GM12878 (cell line): ENCODE results near the gene UNC13B. TPM values are rescaled to one million over a fixed set of nuclear protein-coding genes. Genes with fewer than 3 reads are reported as not detected.

Source experiments
- ATAC-seq: fragments of 200-7000 bp; cut with Tn5 transposase; 3 replicates; pipeline ENCODE4 v1.9.1; 2020; ENCODE audit warnings: mild to moderate bottlenecking, moderate library complexity
- BruUV-seq: library from RNA; stranded (reverse); fragments of 400-500 nt; replicated peaks from 2 replicates; lab custom pipeline; 2021; lab: Mats Ljungman, UMichigan
- CTCF ChIA-PET: fragments of 300-600 bp; sonication (Branson Sonifier 250); formaldehyde crosslinking; extraction: SDS; loops from one replicate; lab custom pipeline; 2021; ENCODE audit warnings: inconsistent platforms; lab: Yijun Ruan, JAX
- POLR2A ChIA-PET: fragments of 350-600 bp; formaldehyde crosslinking; extraction: SDS; loops from one replicate; lab custom pipeline; 2021; ENCODE audit warnings: inconsistent platforms; lab: Charles Lee
- RAD21 ChIA-PET: fragments of 300-600 bp; sonication (Branson Sonifier 250); formaldehyde crosslinking; loops from one replicate; lab custom pipeline; 2023; ENCODE audit warnings: antibody characterized with exemption; ENCODE audit not compliant: unreplicated experiment; lab: Charles Lee
- SMC1A ChIA-PET: fragments of 300-600 bp; sonication (Branson Sonifier 250); formaldehyde crosslinking; loops from one replicate; lab custom pipeline; 2023; ENCODE audit not compliant: unreplicated experiment, uncharacterized antibody; lab: Charles Lee
- DNase-seq: peaks from one replicate; pipeline ENCODE4 v3.0.0-alpha.2; 2011; ENCODE audit warnings: low read depth, low spot score
- FAIRE-seq: peaks from 3 replicates; lab custom pipeline; 2011; peaks lifted over from hg19 to GRCh38; lab: Jason Lieb, UNC
- H2AFZ ChIP-seq: 2 replicates; pipeline ENCODE4 v1.6.0; 2011; ENCODE audit warnings: low read depth, low read length, control low read depth; ENCODE audit not compliant: control insufficient read depth
- H3K27ac ChIP-seq: 2 replicates; pipeline ENCODE4 v1.5.1; 2011; ENCODE audit warnings: control low read depth; ENCODE audit not compliant: control insufficient read depth, insufficient read depth
- H3K27me3 ChIP-seq, 2 experiments: replicated peaks in 1 of 2; 2 replicates each; pipeline versions ENCODE4 v1.6.0 to v1.6.1; 2011; ENCODE audit warnings: low read length in 1 of 2; ENCODE audit not compliant: control insufficient read depth in 2 of 2, insufficient read depth in 2 of 2
- H3K36me3 ChIP-seq, 2 experiments: 2 replicates each; pipeline ENCODE4 v1.5.1; 2011; ENCODE audit warnings: low read length in 1 of 2; ENCODE audit not compliant: control insufficient read depth in 2 of 2, insufficient read depth in 2 of 2
- H3K4me1 ChIP-seq: 2 replicates; pipeline ENCODE4 v1.6.1; 2011; ENCODE audit warnings: mild to moderate bottlenecking, low read length, moderate library complexity, mixed read lengths; ENCODE audit not compliant: control insufficient read depth, insufficient read depth
- H3K4me2 ChIP-seq: 2 replicates; pipeline ENCODE4 v1.6.0; 2011; ENCODE audit warnings: control low read depth; ENCODE audit not compliant: control insufficient read depth, insufficient read depth
- H3K4me3 ChIP-seq: fragments of 200-600 bp; sonication (generic); 2 replicates; pipeline ENCODE4 v1.5.1; 2016
- H3K79me2 ChIP-seq: 2 replicates; pipeline ENCODE4 v1.6.0; 2011; ENCODE audit warnings: low read length; ENCODE audit not compliant: control insufficient read depth, insufficient read depth
- H3K9ac ChIP-seq: 2 replicates; pipeline ENCODE4 v1.8.0; 2011; ENCODE audit warnings: low read length, control low read depth, mixed read lengths; ENCODE audit not compliant: control insufficient read depth, insufficient read depth
- H3K9me3 ChIP-seq: replicated peaks from 3 replicates; pipeline ENCODE4 v1.5.1; 2011; ENCODE audit warnings: mild to moderate bottlenecking, low read length; ENCODE audit not compliant: control insufficient read depth, insufficient read depth
- H4K20me1 ChIP-seq: 2 replicates; pipeline ENCODE4 v1.6.0; 2011; ENCODE audit not compliant: control insufficient read depth, insufficient read depth
- CBX3 ChIP-seq: fragments of 200-600 bp; sonication (generic); IDR thresholded peaks from 2 replicates; pipeline ENCODE4 v1.6.1; 2016; ENCODE audit warnings: low read depth, borderline replicate concordance
- IKZF2 ChIP-seq, 2 experiments: fragments of 450-650 bp; IDR thresholded peaks; 2 replicates each; pipeline ENCODE4 v1.6.1; 2017; ENCODE audit warnings: mild to moderate bottlenecking in 2 of 2, moderate library complexity in 2 of 2
- SMAD5 ChIP-seq: IDR thresholded peaks from 2 replicates; pipeline ENCODE4 v1.6.1; 2016; ENCODE audit warnings: antibody characterized with exemption, low read depth
- STAT3 ChIP-seq: IDR thresholded peaks from 2 replicates; pipeline ENCODE4 v1.6.1; 2011; ENCODE audit warnings: low read depth, low read length, improper control_type of control experiment
- ZNF274 ChIP-seq: IDR thresholded peaks from one replicate; pipeline ENCODE4 v1.8.0; 2011; ENCODE audit not compliant: insufficient read length, insufficient read depth
- in situ Hi-C: fragments of 300-500 bp; cut with MboI; formaldehyde crosslinking; loops from 9 replicates; pipeline ENCODE4 v1.14.3; 2018; ENCODE audit warnings: mixed read lengths
- intact Hi-C: fragments of 100-400 bp; cut with micrococcal nuclease; formaldehyde crosslinking; loops from one replicate; pipeline ENCODE4 v1.14.2; 2022; ENCODE audit not compliant: unreplicated experiment
- polyA plus RNA-seq, 11 experiments: library from polyadenylated mRNA; depleted of rRNA in 4 of 11; unstranded in 6 of 11; stranded (reverse) in 5 of 11; fragments of >200 nt; fragmentation: Nextera tagmentation in 4 of 11; fragmentation: Illumina TruSeq in 1 of 11; extraction: Ambion mirVana in 4 of 11; extraction: Trizol in 1 of 11; gene quantifications; 1 replicate in 1 of 11; 2 replicates in 10 of 11; pipeline versions ENCODE4 v1.2.1 to v1.2.3, GENCODE V29; 2011 to 2016; ENCODE audit warnings: inconsistent platforms in 2 of 11, missing spikeins in 2 of 11, low read depth in 1 of 11
- total RNA-seq, 4 experiments: library from RNA; depleted of rRNA in 3 of 4; stranded (reverse); fragments of >200 nt in 3 of 4; fragmentation: Illumina TruSeq in 1 of 4; extraction: Trizol in 1 of 4; gene quantifications; 2 replicates each; pipeline versions ENCODE4 v1.2.1 to v1.2.3, GENCODE V29; 2013 to 2021
- TF ChIP-seq, protein P1 (sequence below): IDR thresholded peaks from 2 replicates; pipeline ENCODE4 v1.6.1; 2011; ENCODE audit warnings: mild to moderate bottlenecking, low read depth, low read length, moderate library complexity; ENCODE audit not compliant: insufficient replicate concordance

Gene UNC13B
- total and polyA plus RNA-seq, 10 of the 15 experiments (the other 5 are each of a cell fraction or from before 2014, with no cell fraction given) = under 0.01 to 0.42 (median 0.06) TPM; not detected in 4

- no peak overlapping the region for H3K4me2 ChIP-seq
- no peak overlapping the region for H3K9ac ChIP-seq
- no peak for FAIRE-seq
- no peaks in the 10 kb centered on the region for H3K4me1 ChIP-seq
- no peaks in the 10 kb centered on the region for H3K27me3 ChIP-seq
- intact Hi-C loops (no loop called here), in situ Hi-C loops (no loop called here)
- no TSS peak for BruUV-seq
- no peak overlapping the region for H2AFZ ChIP-seq
- no peak for DNase-seq
- H3K9me3 ChIP-seq = no peaks in the 10 kb centered on the region
- no peak for ATAC-seq
- H4K20me1 ChIP-seq = no peaks in the 10 kb centered on the region
- RAD21 ChIA-PET = no interaction called here
- CTCF ChIA-PET = no interaction called here
- POLR2A ChIA-PET = no interaction called here
- H3K36me3 ChIP-seq = no peaks in the 10 kb centered on the region
- SMC1A ChIA-PET = no interaction called here
- no peak overlapping the region for H3K4me3 ChIP-seq
- H3K79me2 ChIP-seq = no peaks in the 10 kb centered on the region
- no peak overlapping the region for H3K27ac ChIP-seq
- TF ChIP-seq SMAD5 (no peak), CBX3 (no peak), ZNF274 (no peak), IKZF2 (IDR thresholded peaks at IDR 0.05) (no peak), STAT3 (no peak)
- TF ChIP-seq, protein P1, sequence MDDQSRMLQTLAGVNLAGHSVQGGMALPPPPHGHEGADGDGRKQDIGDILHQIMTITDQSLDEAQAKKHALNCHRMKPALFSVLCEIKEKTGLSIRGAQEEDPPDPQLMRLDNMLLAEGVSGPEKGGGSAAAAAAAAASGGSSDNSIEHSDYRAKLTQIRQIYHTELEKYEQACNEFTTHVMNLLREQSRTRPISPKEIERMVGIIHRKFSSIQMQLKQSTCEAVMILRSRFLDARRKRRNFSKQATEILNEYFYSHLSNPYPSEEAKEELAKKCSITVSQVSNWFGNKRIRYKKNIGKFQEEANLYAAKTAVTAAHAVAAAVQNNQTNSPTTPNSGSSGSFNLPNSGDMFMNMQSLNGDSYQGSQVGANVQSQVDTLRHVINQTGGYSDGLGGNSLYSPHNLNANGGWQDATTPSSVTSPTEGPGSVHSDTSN = no peak
Observed at GRCh38 chr9:35177520-35177919, 15.7 kb downstream of the UNC13B start.
